Fibroblast of pulmonary artery (primary cell): Measurements from ENCODE around the gene MAN1B1.

Experiments used
- DNase-seq: peaks from one replicate; pipeline ENCODE4 v3.0.0-alpha.2; 2010; ENCODE audit warnings: low read depth
- H3K4me3 ChIP-seq: replicated peaks from 2 replicates; pipeline ENCODE4 v1.5.1; 2011; ENCODE audit warnings: low read depth, mild to moderate bottlenecking, control low read depth, low read length, moderate library complexity
- TF ChIP-seq, protein P1 (sequence below): IDR thresholded peaks from 2 replicates; pipeline ENCODE4 v1.5.1; 2011; ENCODE audit warnings: mild to moderate bottlenecking, control low read depth, low read length, inconsistent platforms; ENCODE audit errors: missing control alignments

MAN1B1 gene

DNA sequence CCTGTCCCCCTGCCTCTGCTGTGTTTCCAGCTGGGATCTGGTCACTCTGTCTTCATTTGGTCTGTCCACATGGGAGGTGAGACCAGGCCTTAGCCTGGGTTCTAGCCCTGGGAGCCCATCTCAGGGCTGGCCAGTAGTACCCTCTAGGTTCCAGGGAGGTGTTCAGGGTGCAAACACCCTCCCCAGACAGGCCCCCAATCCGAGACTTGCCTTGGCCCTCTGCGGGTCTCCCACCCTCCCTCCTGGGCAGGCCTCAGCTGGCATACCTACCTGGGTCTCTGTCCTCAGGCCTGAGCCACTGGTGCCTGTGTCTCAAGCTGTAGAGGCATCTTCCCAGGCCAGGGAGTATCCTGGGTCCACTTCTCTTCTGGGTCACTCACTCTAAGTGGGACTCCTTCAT is 15.5 kb upstream of the MAN1B1 start:
- TF ChIP-seq, protein P1, sequence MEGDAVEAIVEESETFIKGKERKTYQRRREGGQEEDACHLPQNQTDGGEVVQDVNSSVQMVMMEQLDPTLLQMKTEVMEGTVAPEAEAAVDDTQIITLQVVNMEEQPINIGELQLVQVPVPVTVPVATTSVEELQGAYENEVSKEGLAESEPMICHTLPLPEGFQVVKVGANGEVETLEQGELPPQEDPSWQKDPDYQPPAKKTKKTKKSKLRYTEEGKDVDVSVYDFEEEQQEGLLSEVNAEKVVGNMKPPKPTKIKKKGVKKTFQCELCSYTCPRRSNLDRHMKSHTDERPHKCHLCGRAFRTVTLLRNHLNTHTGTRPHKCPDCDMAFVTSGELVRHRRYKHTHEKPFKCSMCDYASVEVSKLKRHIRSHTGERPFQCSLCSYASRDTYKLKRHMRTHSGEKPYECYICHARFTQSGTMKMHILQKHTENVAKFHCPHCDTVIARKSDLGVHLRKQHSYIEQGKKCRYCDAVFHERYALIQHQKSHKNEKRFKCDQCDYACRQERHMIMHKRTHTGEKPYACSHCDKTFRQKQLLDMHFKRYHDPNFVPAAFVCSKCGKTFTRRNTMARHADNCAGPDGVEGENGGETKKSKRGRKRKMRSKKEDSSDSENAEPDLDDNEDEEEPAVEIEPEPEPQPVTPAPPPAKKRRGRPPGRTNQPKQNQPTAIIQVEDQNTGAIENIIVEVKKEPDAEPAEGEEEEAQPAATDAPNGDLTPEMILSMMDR, result no peak
- no peak for DNase-seq
- no peak overlapping the region for H3K4me3 ChIP-seq

- no peak for DNase-seq
- TF ChIP-seq, protein P1, result no peak
- no peak overlapping the region for H3K4me3 ChIP-seq
These were observed 12.8 kb upstream of the MAN1B1 start for GRCh38 chr9:137073992-137074399.

GRCh38 chr9:137074657-137075274 is 12.0 kb upstream of the MAN1B1 start:
- H3K4me3 ChIP-seq, result no peak overlapping the region

DNA sequence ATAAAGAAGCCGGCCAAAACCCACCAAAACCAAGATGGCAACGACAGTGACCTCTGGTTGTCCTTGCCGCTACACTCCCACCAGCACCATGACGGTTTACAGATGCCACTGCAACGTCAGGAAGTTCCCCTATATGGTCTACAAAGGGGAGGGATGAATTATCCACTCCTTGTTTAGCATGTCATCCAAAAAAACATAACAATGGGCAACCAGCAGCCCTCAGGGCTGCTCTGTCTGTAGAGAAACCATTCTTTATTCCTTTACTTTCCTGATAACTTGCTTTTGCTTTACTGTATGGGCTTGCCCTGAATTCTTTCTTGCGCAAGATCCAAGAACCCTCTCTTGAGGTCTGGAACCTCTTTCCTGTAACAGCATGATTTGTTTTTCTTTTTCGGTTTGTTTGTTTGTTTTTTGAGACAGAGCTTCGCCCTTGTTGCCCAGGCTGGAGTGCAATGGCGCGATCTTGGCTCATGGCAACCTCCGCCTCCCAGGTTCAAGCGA is 11.5 kb upstream of the MAN1B1 start:
- TF ChIP-seq, protein P1, result no peak
- no peak overlapping the region for H3K4me3 ChIP-seq
- no peak for DNase-seq

More at GRCh38 chr9:137074657-137075274, 12.0 kb upstream of the MAN1B1 start:
- TF ChIP-seq, protein P1, result no peak
- DNase-seq, result no peak

DNA sequence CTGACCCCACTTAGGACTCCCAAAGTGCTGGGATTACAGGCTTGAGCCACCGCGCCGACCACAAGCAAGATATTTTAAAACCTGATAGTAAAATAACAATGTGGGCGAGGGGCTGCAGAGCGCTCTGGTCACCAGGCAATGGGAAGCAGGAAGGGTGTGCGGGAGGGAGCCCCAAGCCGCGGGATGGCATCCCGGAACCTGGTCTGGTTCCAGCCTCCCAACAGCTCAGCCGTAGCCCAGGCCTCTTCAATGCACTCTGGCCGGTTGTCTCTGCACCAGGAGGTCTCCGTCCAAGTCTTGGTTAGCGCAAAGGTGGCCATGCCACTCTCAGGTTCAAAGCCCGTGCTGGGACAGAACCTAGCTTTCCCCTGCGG is 10.2 kb upstream of the MAN1B1 start:
- peak overlapping the region; percentile 30 for H3K4me3 ChIP-seq
- TF ChIP-seq, protein P1, result no peak
- no peak for DNase-seq

DNA sequence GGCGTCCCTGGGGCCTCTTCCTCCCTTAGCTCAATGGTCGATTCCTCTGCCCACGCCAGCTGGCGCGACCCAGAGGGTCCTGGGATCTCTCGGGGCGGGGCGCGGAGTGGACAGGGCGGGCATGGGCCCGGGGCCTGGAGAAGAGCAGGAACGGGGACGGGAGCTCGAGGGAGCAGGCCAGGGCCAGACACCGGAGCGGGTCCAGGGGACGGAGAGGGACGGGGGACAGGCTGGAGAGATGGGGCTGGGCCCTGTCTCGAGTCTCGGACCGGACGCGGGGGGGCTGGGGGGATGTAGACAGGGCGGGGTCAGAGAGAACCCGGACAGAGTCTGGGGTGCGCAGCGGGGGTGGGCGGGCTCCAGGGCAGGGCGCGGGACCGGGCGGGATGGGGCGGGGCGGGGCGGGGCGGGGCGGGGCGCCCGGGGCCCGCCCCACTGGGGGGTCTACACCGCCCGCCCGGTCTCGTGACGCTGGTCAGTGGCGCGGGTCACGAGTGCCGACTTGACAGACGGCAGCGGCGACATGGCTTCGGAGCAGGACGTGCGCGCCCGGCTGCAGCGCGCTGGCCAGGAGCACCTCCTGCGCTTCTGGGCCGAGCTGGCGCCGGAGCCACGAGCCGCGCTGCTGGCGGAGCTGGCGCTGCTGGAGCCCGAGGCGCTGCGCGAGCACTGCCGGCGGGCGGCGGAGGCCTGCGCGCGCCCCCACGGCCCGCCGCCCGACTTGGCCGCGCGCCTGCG is 9.6 kb upstream of the MAN1B1 start, which contains the start of gene UAP1L1:
UAP1L1 (plus strand) TSS at position 508 of the 738 bp plus-strand sequence; CDS start at position 524, 16 bp downstream.
- peak; percentile 58 for DNase-seq
- H3K4me3 ChIP-seq, result peak within 1 kb of the TSS; percentile 72
- TF ChIP-seq, protein P1, result no peak
